ENCODE results near the gene CSF3.

Gene CSF3

GRCh38 chr17:40023590-40024292 is 8.5 kb downstream of the CSF3 start:
- Histone ChIP-seq H3K4me3 (ENCODE audit: low read length) (no peak overlapping the region), H2BK120ac (ENCODE audit: low read depth, low read length) (no peak overlapping the region), H4K5ac (ENCODE audit: low read length) (no peak overlapping the region), H3K27me3 (ENCODE audit: insufficient read depth, low read length, poor library complexity) (no peaks in the 10 kb centered on the region), H3K18ac (ENCODE audit: low read length) (no peak overlapping the region), H3K9ac (ENCODE audit: low read length) (no peak overlapping the region), H3K4me2 (ENCODE audit: low read length) (no peak overlapping the region), H3K4ac (ENCODE audit: low read depth, low read length) (no peak overlapping the region), H3K27ac (ENCODE audit: low read depth, low read length) (no peak overlapping the region), H3K23ac (ENCODE audit: low read length) (no peak overlapping the region), H3K56ac (ENCODE audit: low read length) (no peak overlapping the region), H2AK5ac (ENCODE audit: low read length) (no peak overlapping the region), H3K79me1 (ENCODE audit: low read length) (no peaks in the 10 kb centered on the region), H3K36me3 (ENCODE audit: control insufficient read depth, insufficient read depth, low read length) (peaks cover 14% of the 10 kb centered on the region), H2BK15ac (replicated peaks; ENCODE audit: low read depth) (no peak overlapping the region), H4K8ac (ENCODE audit: low read depth, low read length) (no peak overlapping the region), H3K79me2 (ENCODE audit: control insufficient read depth, insufficient read depth, low read length) (no peaks in the 10 kb centered on the region), H2BK5ac (ENCODE audit: low read length) (no peak overlapping the region), H3K4me1 (ENCODE audit: control insufficient read depth, low read depth, low read length) (peaks cover 2% of the 10 kb centered on the region)
- DNase-seq = no peak
- WGBS (ENCODE audit: extremely low coverage, insufficient coverage, low lambda C conversion rate) = no CpG with 5 or more reads among the region's 10 CpGs

- Histone ChIP-seq H3K23ac (ENCODE audit: low read length) (no peak overlapping the region), H3K79me1 (ENCODE audit: low read length) (no peaks in the 10 kb centered on the region), H3K4ac (ENCODE audit: low read depth, low read length) (no peak overlapping the region), H2BK15ac (replicated peaks; ENCODE audit: low read depth) (no peak overlapping the region), H3K27ac (ENCODE audit: low read depth, low read length) (no peak overlapping the region), H3K18ac (ENCODE audit: low read length) (no peak overlapping the region), H3K9ac (ENCODE audit: low read length) (no peak overlapping the region), H3K36me3 (ENCODE audit: control insufficient read depth, insufficient read depth, low read length) (peaks cover 16% of the 10 kb centered on the region), H4K5ac (ENCODE audit: low read length) (no peak overlapping the region), H2BK5ac (ENCODE audit: low read length) (no peak overlapping the region), H3K4me2 (ENCODE audit: low read length) (no peak overlapping the region), H2AK5ac (ENCODE audit: low read length) (no peak overlapping the region), H3K27me3 (ENCODE audit: insufficient read depth, low read length, poor library complexity) (no peaks in the 10 kb centered on the region), H3K56ac (ENCODE audit: low read length) (no peak overlapping the region), H2BK120ac (ENCODE audit: low read depth, low read length) (no peak overlapping the region), H3K79me2 (ENCODE audit: control insufficient read depth, insufficient read depth, low read length) (no peaks in the 10 kb centered on the region), H3K4me1 (ENCODE audit: control insufficient read depth, low read depth, low read length) (no peaks in the 10 kb centered on the region), H3K4me3 (ENCODE audit: low read length) (no peak overlapping the region), H4K8ac (ENCODE audit: low read depth, low read length) (no peak overlapping the region)
- no CpG with 5 or more reads among the region's 8 CpGs for WGBS (ENCODE audit: extremely low coverage, insufficient coverage, low lambda C conversion rate)
- no peak for DNase-seq
Measured at GRCh38 chr17:40024901-40025300, 9.7 kb downstream of the CSF3 start.

GRCh38 chr17:40025559-40025958 is 10.3 kb downstream of the CSF3 start:
- Histone ChIP-seq H3K56ac (ENCODE audit: low read length) (no peak overlapping the region), H3K18ac (ENCODE audit: low read length) (no peak overlapping the region), H3K27ac (ENCODE audit: low read depth, low read length) (no peak overlapping the region), H2AK5ac (ENCODE audit: low read length) (no peak overlapping the region), H4K5ac (ENCODE audit: low read length) (no peak overlapping the region), H3K4me3 (ENCODE audit: low read length) (no peak overlapping the region), H3K4me1 (ENCODE audit: control insufficient read depth, low read depth, low read length) (no peaks in the 10 kb centered on the region), H4K8ac (ENCODE audit: low read depth, low read length) (no peak overlapping the region), H3K27me3 (ENCODE audit: insufficient read depth, low read length, poor library complexity) (no peaks in the 10 kb centered on the region), H3K4ac (ENCODE audit: low read depth, low read length) (no peak overlapping the region), H3K9ac (ENCODE audit: low read length) (no peak overlapping the region), H3K23ac (ENCODE audit: low read length) (no peak overlapping the region), H2BK15ac (replicated peaks; ENCODE audit: low read depth) (no peak overlapping the region), H3K4me2 (ENCODE audit: low read length) (no peak overlapping the region), H2BK5ac (ENCODE audit: low read length) (no peak overlapping the region), H3K36me3 (ENCODE audit: control insufficient read depth, insufficient read depth, low read length) (peaks cover 16% of the 10 kb centered on the region), H3K79me2 (ENCODE audit: control insufficient read depth, insufficient read depth, low read length) (no peaks in the 10 kb centered on the region), H2BK120ac (ENCODE audit: low read depth, low read length) (no peak overlapping the region), H3K79me1 (ENCODE audit: low read length) (no peaks in the 10 kb centered on the region)
- no CpG with 5 or more reads among the region's 2 CpGs for whole genome bisulfite sequencing (ENCODE audit: extremely low coverage, insufficient coverage, low lambda C conversion rate)
- no peak for DNase-seq

GRCh38 chr17:40025991-40026815 is 11.0 kb downstream of the CSF3 start:
- H4K8ac ChIP-seq (ENCODE audit: low read depth, low read length) = no peak overlapping the region
- H3K4me2 ChIP-seq (ENCODE audit: low read length) = no peak overlapping the region
- no peak overlapping the region for H4K5ac ChIP-seq (ENCODE audit: low read length)
- WGBS (ENCODE audit: extremely low coverage, insufficient coverage, low lambda C conversion rate) = no CpG with 5 or more reads among the region's 22 CpGs
- H3K18ac ChIP-seq (ENCODE audit: low read length) = no peak overlapping the region
- no peak overlapping the region for H2BK15ac ChIP-seq (replicated peaks; ENCODE audit: low read depth)
- H3K27me3 ChIP-seq (ENCODE audit: insufficient read depth, low read length, poor library complexity) = no peaks in the 10 kb centered on the region
- no peak overlapping the region for H2AK5ac ChIP-seq (ENCODE audit: low read length)
- peaks cover 20% of the 10 kb centered on the region for H3K36me3 ChIP-seq (ENCODE audit: control insufficient read depth, insufficient read depth, low read length)
- H3K4me3 ChIP-seq (ENCODE audit: low read length) = no peak overlapping the region
- H3K79me1 ChIP-seq (ENCODE audit: low read length) = no peaks in the 10 kb centered on the region
- peak overlapping the region; percentile 81 for H3K56ac ChIP-seq (ENCODE audit: low read length)
- H3K27ac ChIP-seq (ENCODE audit: low read depth, low read length) = no peak overlapping the region
- H3K79me2 ChIP-seq (ENCODE audit: control insufficient read depth, insufficient read depth, low read length) = no peaks in the 10 kb centered on the region
- no peak overlapping the region for H3K4ac ChIP-seq (ENCODE audit: low read depth, low read length)
- H3K4me1 ChIP-seq (ENCODE audit: control insufficient read depth, low read depth, low read length) = no peaks in the 10 kb centered on the region
- no peak overlapping the region for H3K9ac ChIP-seq (ENCODE audit: low read length)
- no peak overlapping the region for H2BK120ac ChIP-seq (ENCODE audit: low read depth, low read length)
- no peak overlapping the region for H3K23ac ChIP-seq (ENCODE audit: low read length)
- H2BK5ac ChIP-seq (ENCODE audit: low read length) = no peak overlapping the region
- no peak for DNase-seq

GRCh38 chr17:40026816-40027613 is 11.8 kb downstream of the CSF3 start:
- H3K4me2 ChIP-seq (ENCODE audit: low read length) = no peak overlapping the region
- H3K23ac ChIP-seq (ENCODE audit: low read length) = no peak overlapping the region
- H3K18ac ChIP-seq (ENCODE audit: low read length) = no peak overlapping the region
- no peak overlapping the region for H2BK15ac ChIP-seq (replicated peaks; ENCODE audit: low read depth)
- no peak overlapping the region for H2BK5ac ChIP-seq (ENCODE audit: low read length)
- no peak overlapping the region for H3K4ac ChIP-seq (ENCODE audit: low read depth, low read length)
- peak overlapping the region; percentile 29 for H3K9ac ChIP-seq (ENCODE audit: low read length)
- H3K4me1 ChIP-seq (ENCODE audit: control insufficient read depth, low read depth, low read length) = no peaks in the 10 kb centered on the region
- no peak overlapping the region for H3K27ac ChIP-seq (ENCODE audit: low read depth, low read length)
- H3K36me3 ChIP-seq (ENCODE audit: control insufficient read depth, insufficient read depth, low read length) = peaks cover 19% of the 10 kb centered on the region
- no peak overlapping the region for H2BK120ac ChIP-seq (ENCODE audit: low read depth, low read length)
- H3K79me1 ChIP-seq (ENCODE audit: low read length) = no peaks in the 10 kb centered on the region
- no peak overlapping the region for H3K4me3 ChIP-seq (ENCODE audit: low read length)
- peak overlapping the region; percentile 81 for H3K56ac ChIP-seq (ENCODE audit: low read length)
- DNase-seq = peak; percentile 88
- H4K8ac ChIP-seq (ENCODE audit: low read depth, low read length) = no peak overlapping the region
- no peak overlapping the region for H4K5ac ChIP-seq (ENCODE audit: low read length)
- H3K27me3 ChIP-seq (ENCODE audit: insufficient read depth, low read length, poor library complexity) = no peaks in the 10 kb centered on the region
- no CpG with 5 or more reads among the region's 33 CpGs for WGBS (ENCODE audit: extremely low coverage, insufficient coverage, low lambda C conversion rate)
- no peaks in the 10 kb centered on the region for H3K79me2 ChIP-seq (ENCODE audit: control insufficient read depth, insufficient read depth, low read length)
- no peak overlapping the region for H2AK5ac ChIP-seq (ENCODE audit: low read length)

All from mesendoderm (in vitro differentiated cells).